Effector memory CD4-positive, alpha-beta T cell (primary cell): ENCODE measurements around the gene NOTCH4.
"Not testable (repeated sequence)": the region's sequence is repeated elsewhere in the genome, so short reads cannot be mapped to it uniquely, and the experiment has no call there.

ENCODE experiments used
- DNase-seq, 3 donors: peaks; one replicate each; pipeline ENCODE4 v3.0.0-alpha.2; 2020
- H3K27ac ChIP-seq: 2 replicates; pipeline ENCODE4 v1.7.0; 2013; ENCODE audit warnings: mild to moderate bottlenecking, low read length, moderate library complexity; ENCODE audit not compliant: insufficient read depth, poor library complexity, severe bottlenecking
- H3K27me3 ChIP-seq: replicated peaks from 2 replicates; pipeline ENCODE4 v1.7.0; 2013; ENCODE audit warnings: mild to moderate bottlenecking, low read length; ENCODE audit not compliant: insufficient read depth, control insufficient read depth, poor library complexity, severe bottlenecking
- H3K36me3 ChIP-seq: 2 replicates; pipeline ENCODE4 v1.7.0; 2013; ENCODE audit warnings: mild to moderate bottlenecking, low read length, moderate library complexity; ENCODE audit not compliant: control insufficient read depth, insufficient read depth
- H3K4me1 ChIP-seq: 2 replicates; pipeline ENCODE4 v1.7.0; 2013; ENCODE audit warnings: low read length, mild to moderate bottlenecking; ENCODE audit not compliant: control insufficient read depth, insufficient read depth, poor library complexity, severe bottlenecking
- H3K4me3 ChIP-seq: 2 replicates; pipeline ENCODE4 v1.7.0; 2013; ENCODE audit warnings: low read length, low read depth, mild to moderate bottlenecking; ENCODE audit not compliant: insufficient read depth, poor library complexity, severe bottlenecking
- H3K9me3 ChIP-seq: 2 replicates; pipeline ENCODE4 v1.7.0; 2013; ENCODE audit warnings: mild to moderate bottlenecking, low read length, moderate library complexity; ENCODE audit not compliant: control insufficient read depth

The NOTCH4 gene

GRCh38 chr6:32189069-32189741, 34.7 kb downstream of the NOTCH4 start:
- peak overlapping the region; percentile 96 for H3K4me3 ChIP-seq
- H3K4me1 ChIP-seq, result peaks cover 45% of the 10 kb centered on the region
- H3K27ac ChIP-seq, result peak overlapping the region; percentile 95
- DNase-seq, result no peak
- H3K36me3 ChIP-seq, result peaks cover 24% of the 10 kb centered on the region
- no peaks in the 10 kb centered on the region for H3K27me3 ChIP-seq
- no peaks in the 10 kb centered on the region for H3K9me3 ChIP-seq

- no peaks in the 10 kb centered on the region for H3K27me3 ChIP-seq
- DNase-seq, result no peak
- H3K4me1 ChIP-seq, result peaks cover 43% of the 10 kb centered on the region
- H3K36me3 ChIP-seq, result peaks cover 31% of the 10 kb centered on the region
- no peaks in the 10 kb centered on the region for H3K9me3 ChIP-seq
- H3K4me3 ChIP-seq, result peak overlapping the region; percentile 96
- H3K27ac ChIP-seq, result peak overlapping the region; percentile 95
These were observed 35.3 kb downstream of the NOTCH4 start for GRCh38 chr6:32188381-32189068.

GRCh38 chr6:32187725-32188380, 36.0 kb downstream of the NOTCH4 start:
- DNase-seq, H3K9me3 ChIP-seq, H3K27me3 ChIP-seq: not testable (repeated sequence)
- H3K4me1 ChIP-seq, result peaks cover 36% of the 10 kb centered on the region
- peaks cover 38% of the 10 kb centered on the region for H3K36me3 ChIP-seq
- peak overlapping the region; percentile 95 for H3K27ac ChIP-seq
- H3K4me3 ChIP-seq, result peak overlapping the region; percentile 96

- Histone ChIP-seq H3K4me3 (no peak overlapping the region), H3K27ac (peak overlapping the region; percentile 68), H3K9me3 (no peaks in the 10 kb centered on the region), H3K27me3 (no peaks in the 10 kb centered on the region), H3K4me1 (peaks cover 35% of the 10 kb centered on the region), H3K36me3 (peaks cover 45% of the 10 kb centered on the region)
- DNase-seq, result no peak
These were observed 36.7 kb downstream of the NOTCH4 start for GRCh38 chr6:32187009-32187709.

GRCh38 chr6:32186151-32186840, 37.6 kb downstream of the NOTCH4 start:
- H3K4me3 ChIP-seq, DNase-seq, H3K27me3 ChIP-seq, H3K9me3 ChIP-seq: not testable (repeated sequence)
- peaks cover 51% of the 10 kb centered on the region for H3K36me3 ChIP-seq
- H3K27ac ChIP-seq, result peak overlapping the region; percentile 68
- H3K4me1 ChIP-seq, result peaks cover 35% of the 10 kb centered on the region

- Histone ChIP-seq H3K36me3 (peaks cover 57% of the 10 kb centered on the region), H3K4me1 (peaks cover 35% of the 10 kb centered on the region)
- DNase-seq, result peak; percentile 52 to 64 (median 56)
These were observed 38.2 kb downstream of the NOTCH4 start for GRCh38 chr6:32185681-32186131.

GRCh38 chr6:32184084-32184640, 39.7 kb downstream of the NOTCH4 start, which contains the start of gene AGER:
Gene AGER (minus strand): TSS chr6:32184253. CDS start chr6:32184222, 31 bp downstream.
- Histone ChIP-seq H3K4me1 (peaks cover 34% of the 10 kb centered on the region), H3K36me3 (peaks cover 60% of the 10 kb centered on the region), H3K4me3 (no peak within 1 kb of the TSS), H3K27me3 (no peaks in the 10 kb centered on the region), H3K27ac (peak within 1 kb of the TSS; percentile 68), H3K9me3 (no peaks in the 10 kb centered on the region)
- no peak for DNase-seq

More at GRCh38 chr6:32185681-32186131, 38.2 kb downstream of the NOTCH4 start:
- H3K27me3 ChIP-seq, H3K4me3 ChIP-seq, H3K9me3 ChIP-seq: not testable (repeated sequence)
- H3K27ac ChIP-seq, result peak overlapping the region; percentile 68

- no peak for DNase-seq
- Histone ChIP-seq H3K9me3 (no peaks in the 10 kb centered on the region), H3K4me1 (peaks cover 34% of the 10 kb centered on the region), H3K36me3 (peaks cover 59% of the 10 kb centered on the region), H3K27ac (peak overlapping the region; percentile 2), H3K27me3 (no peaks in the 10 kb centered on the region), H3K4me3 (no peak overlapping the region)
These were observed 40.3 kb downstream of the NOTCH4 start for GRCh38 chr6:32183483-32184083.

- no peaks in the 10 kb centered on the region for H3K9me3 ChIP-seq
- peaks cover 29% of the 10 kb centered on the region for H3K4me1 ChIP-seq
- H3K36me3 ChIP-seq, result peaks cover 56% of the 10 kb centered on the region
- no peak for DNase-seq
- H3K27me3 ChIP-seq, result no peaks in the 10 kb centered on the region
- H3K4me3 ChIP-seq, result no peak overlapping the region
- H3K27ac ChIP-seq, result no peak overlapping the region
These were observed 40.8 kb downstream of the NOTCH4 start for GRCh38 chr6:32183030-32183429.
